T-helper 2 cell treated with Interferon-gamma antibody and Interleukin-4, amounts not matched to agents 100 ng/mL and 5 ng/mL, for 36 hours (primary cell): Measurements from ENCODE around the gene STN1. TPM values are rescaled to one million over a fixed set of nuclear protein-coding genes. Genes with fewer than 3 reads are reported as not detected.

Experiments used
- intact Hi-C: fragments of 100-400 bp; cut with micrococcal nuclease; formaldehyde crosslinking; loops from one replicate; pipeline ENCODE4 v1.15.1; 2023
- total RNA-seq: library from RNA; stranded (reverse); gene quantifications from 2 replicates; pipeline ENCODE4 v1.2.3, GENCODE V29; 2022

The STN1 gene, protein sequence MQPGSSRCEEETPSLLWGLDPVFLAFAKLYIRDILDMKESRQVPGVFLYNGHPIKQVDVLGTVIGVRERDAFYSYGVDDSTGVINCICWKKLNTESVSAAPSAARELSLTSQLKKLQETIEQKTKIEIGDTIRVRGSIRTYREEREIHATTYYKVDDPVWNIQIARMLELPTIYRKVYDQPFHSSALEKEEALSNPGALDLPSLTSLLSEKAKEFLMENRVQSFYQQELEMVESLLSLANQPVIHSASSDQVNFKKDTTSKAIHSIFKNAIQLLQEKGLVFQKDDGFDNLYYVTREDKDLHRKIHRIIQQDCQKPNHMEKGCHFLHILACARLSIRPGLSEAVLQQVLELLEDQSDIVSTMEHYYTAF
- 36.6 and 37.1 TPM in 2 replicates for total RNA-seq

DNA sequence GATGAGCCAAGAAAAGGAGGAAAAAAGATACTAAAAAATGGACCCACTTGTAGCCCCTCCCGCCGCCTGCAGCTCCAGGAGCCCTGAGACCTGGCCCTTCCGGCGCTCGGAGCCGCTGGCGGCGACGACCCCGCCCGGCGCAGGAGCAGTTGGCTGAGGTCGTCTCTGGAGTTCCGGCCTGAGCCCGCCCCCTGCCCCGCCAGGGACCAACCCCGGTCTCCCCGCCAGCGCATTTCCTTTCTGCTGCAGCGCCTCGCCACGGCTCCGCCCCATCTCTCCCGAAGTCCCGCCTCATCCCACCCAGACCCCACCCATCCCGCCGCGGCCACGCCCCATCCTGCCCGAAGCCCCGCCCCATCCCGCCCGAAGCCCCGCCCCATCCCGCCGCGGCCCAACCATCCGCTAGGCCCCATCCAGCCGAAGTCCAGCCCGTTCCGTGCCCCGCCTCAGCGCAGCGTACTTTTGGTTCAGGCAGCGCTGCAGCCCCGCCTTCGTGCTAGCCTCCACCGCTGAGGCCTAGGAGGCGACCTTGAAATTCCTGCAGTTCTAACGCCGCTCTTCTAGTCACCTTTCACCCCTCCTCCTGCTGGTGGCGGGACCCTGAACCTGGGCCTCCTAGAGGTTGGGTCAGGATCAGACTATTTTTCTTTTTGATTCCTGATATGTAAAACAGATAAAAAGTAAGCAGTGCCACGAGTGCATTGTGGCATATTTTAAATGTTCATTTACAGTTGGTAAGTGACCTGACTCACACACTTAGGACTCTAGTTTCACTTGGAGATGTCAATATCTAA, at the start of gene STN1:
STN1 (minus strand) TSS at position 132 of the 794 bp plus-strand sequence. CDS start 590 bp downstream, outside the sequence.
- intact Hi-C loops, result loop anchor here (1.0 kb wide), 4 partner anchors 10 to 351 kb away; partner anchors contain the start of genes GSTO2 and SLK

DNA sequence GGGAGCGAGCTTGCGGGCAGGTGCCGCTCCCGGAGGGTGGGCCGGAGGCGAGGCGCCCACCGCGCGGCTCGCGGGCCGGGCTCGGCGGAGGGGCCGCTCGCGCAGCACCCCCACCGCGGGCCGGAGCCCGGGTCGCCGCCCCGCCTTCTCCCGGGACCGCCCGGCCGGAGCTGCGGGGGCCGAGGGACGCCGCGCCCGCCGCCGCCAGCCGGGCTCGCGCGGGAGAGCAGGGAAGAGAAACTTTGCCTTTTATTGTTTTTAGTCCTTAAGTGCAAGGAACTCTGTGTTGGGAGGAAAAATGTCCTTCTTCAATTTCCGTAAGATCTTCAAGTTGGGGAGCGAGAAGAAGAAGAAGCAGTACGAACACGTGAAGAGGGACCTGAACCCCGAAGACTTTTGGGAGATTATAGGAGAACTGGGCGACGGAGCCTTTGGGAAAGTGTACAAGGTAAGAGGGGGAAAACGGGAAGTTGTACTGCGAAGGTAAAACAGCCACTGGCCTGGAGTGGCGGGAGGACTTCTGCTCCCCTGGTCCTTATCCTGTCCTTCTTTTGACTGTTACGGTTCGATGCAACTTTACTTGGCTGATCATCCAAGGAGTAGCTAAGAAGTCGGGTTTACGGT, 49.6 kb upstream of the STN1 start:
- intact Hi-C loops, result loop anchor here (1.0 to 2.0 kb wide), 5 partner anchors 16 to 154 kb away; partner anchors contain the start of gene STN1

DNA sequence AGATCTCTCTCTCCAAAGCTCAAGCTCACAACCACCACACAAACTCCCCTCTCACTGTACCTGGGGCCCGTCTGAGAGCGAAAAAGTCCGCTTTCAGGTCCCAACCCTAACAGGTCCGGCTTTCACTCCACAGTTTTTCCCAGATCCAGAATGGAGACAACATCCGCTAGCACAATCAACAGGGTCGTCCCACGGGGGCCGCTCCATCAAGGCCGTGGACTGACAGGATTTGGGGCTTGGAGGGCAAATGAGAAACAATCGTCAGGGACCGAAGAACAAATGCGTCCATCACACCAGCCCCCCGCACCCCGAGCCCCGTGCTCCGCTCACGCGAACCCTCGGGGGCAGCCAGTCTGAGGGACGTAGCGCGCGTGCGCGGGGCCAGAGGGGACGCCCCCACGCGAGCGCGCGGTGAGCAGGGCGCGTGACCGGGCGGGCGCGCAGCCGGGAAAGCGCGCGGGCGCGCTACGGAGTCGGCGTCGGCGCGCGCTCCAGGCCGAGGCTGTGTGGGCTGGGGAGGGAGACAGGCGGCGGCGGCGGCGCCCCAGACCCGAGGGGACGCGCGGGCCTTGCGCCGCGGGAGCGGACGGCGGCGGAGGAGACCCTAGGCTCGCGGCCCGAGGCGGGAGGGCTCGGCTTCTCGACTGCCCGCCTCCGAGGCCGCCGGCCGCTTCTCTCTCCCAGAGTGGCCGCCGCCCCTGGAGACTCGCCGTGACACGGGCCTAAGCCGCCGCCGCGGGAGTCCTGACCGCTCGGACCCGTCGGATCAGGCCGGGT, 48.9 kb upstream of the STN1 start, which contains the start of gene SLK:
SLK (plus strand) TSS at position 470 of the 777 bp plus-strand sequence. CDS start 606 bp downstream, outside the sequence.
- intact Hi-C loops, result loop anchor here (1.0 to 2.0 kb wide), 5 partner anchors 16 to 154 kb away; partner anchors contain the start of gene STN1

DNA sequence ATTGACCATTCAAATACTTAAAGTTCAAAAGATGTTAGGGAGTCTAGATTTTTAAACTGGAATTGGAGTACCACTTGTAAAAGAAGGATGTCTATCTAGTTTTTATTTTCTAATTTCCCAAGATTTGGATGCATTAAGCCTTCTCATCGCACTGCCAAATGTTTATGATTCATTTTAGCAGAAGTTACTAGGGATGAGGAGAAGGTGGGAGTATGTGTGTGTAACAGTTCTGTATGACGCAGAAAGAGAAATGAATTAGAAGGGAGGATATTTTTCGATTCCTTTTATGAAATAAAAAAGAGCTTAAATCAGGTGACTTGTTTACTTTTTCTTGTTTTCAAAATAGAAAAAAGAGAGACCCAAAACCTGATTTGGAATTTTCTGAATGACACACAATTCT, 42.1 kb upstream of the STN1 start:
- intact Hi-C loops, result no loop called here

DNA sequence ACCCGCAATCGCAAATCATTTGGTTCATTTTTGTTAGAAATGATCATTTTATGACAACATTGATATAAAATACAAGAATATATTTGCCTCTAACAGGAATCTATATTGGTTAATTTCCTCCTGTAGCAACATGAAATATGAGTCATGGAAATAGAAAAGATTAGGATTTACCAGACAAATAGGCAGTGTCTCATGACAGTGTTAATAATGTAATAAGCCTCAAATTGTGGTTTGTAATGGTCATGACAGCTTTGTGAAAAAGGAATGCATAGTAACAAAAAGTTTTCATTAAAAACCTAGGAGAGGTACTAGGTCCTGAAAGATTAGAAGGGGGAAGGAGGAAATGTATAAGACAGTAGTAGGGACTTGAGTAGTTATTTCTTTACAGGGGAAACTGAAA, 41.0 kb upstream of the STN1 start:
- intact Hi-C loops, result no loop called here

DNA sequence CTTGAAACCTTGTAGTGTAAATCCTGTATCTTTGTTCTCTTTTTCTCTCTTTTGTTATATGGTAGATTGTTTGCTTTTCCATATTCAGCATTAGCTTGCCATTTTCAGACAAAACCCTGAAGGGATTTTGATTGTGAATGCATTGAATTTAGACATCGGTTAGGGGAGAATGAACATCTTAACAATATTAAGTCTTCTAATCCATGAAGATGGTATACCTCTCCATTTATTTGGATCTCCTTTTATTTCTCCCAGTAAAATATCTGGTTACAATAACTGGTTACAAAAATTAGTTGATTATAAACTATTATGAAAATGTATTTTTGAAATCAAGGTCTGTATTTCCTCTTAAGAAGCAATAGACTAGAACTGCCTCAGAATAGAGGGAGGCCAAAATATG, 36.6 kb upstream of the STN1 start:
- intact Hi-C loops, result no loop called here

DNA sequence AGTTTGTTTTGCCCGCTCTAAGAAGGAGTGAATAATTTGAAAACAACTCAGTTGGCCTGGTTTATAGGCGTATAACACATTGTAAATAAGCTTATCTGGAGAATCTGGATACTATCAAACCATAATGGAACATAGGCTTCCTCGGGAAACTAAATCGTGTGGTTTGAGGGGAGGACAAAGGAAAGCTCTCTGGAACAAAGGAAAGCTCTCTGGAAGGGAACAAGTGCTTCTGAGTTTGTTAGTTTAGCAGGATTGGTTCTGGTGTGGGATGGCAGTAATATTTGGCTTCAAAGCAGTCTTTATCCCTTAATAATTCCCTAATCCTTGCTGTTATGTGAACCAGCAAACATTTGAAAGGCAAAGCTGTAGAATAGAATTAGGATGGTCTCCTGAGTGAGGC, 34.0 kb upstream of the STN1 start:
- intact Hi-C loops, result no loop called here

DNA sequence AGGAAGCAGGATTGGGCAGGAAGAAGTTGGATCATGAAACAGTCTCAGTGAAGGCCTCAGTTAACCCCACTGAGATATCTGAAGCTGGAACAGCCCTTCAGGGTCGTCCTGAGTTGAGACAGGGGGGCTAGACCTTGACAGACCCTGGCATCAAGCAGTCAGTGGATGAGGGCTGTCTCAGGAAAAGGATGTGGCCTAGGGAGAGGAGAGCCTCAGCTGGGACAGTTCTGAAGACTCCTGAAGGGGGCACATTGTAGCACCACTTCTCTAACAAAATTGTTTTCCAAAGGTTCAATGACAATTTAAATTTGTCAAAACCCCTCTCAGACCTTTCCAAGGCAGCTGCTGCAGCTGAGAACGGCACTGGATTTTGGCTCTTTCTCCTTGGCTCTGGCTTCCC, 33.2 kb upstream of the STN1 start:
- intact Hi-C loops, result no loop called here

DNA sequence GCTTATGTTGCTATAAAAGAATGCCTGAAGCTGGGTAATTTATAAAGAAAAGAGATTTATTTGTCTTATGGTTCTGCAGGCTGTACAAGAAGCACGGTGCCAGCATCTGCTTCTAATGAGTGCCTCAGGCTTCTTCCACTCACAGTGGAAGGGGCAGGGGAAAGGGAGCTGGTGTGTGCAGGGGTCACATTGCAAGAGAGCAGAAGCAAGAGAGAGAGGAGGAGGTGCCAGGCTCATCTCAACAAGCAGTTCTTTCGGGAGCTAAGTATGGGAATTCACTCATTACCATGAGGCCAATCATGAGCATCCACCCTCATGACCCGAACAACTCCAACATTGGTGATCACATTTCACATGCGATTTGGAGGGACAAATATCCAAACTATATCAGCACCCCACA, 31.7 kb upstream of the STN1 start:
- intact Hi-C loops, result no loop called here

DNA sequence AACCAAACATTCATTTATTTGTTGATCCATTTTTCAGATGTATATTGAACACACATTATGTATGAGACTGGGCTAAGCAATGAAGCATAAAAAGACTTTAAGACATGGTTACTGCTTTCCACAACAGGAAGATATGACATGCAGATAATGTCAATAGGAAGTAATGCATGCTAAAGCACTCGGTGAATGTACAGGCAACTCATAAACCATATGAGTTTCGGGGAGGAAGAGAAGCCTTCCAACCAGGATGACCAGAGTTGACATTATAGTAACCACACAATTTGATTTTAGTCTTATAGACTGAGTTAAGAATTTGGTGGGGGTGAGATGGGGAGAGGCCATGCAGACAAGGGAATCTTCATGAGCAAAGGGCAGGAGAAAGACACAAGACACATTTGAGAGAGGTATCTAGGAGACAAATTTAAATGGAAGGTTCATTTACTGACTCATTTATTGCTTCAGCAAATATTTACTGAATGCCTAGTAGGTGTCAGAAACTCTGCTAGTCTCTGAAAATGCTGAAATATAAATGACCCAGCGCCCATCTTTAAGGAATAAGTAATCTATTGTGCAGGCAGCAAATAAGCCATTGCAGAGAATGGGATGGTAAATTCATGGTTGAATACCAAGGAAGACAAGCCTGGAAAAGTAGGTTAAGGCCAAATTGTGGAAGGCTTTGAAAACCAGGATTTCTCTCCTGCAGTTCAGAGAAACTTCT, 30.0 kb upstream of the STN1 start:
- intact Hi-C loops, result no loop called here

DNA sequence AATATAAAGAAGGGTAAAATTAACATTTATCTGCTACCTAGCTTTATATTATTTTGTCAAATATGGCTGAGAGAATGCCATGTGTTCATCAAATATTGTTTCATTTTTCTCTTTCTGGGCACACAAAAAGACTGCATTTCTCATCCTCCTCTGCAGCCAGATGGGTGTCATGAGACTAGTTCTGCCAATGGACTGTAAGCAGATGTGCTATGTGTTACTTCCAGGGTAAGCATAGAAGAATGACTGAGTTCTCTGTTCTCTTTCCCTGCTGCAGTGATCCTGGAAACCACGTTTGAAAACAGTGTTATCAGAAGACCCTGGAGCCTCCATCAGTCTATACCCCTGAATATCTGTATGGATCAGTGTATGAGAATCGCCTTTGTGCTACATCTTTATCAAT, 24.9 kb upstream of the STN1 start:
- intact Hi-C loops, result no loop called here

DNA sequence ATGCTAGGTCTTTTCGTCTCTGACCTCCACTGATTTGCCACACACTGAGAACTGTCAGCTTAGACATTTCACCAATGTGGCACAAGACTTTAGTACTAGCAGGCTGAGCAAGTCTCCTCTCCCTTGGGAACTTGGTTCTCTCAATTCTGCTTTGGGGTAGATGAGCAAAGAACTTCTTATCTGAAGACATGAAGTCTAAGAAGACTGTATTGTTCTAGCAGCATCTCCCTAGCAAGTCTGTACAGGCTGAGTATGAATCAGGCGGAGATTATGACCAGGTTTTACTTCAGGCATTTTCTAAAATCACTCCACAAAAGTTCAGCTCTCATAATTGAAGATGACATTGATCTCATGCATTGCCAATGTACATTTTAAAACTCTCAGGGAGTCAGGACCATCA, 23.8 kb upstream of the STN1 start:
- intact Hi-C loops, result no loop called here

DNA sequence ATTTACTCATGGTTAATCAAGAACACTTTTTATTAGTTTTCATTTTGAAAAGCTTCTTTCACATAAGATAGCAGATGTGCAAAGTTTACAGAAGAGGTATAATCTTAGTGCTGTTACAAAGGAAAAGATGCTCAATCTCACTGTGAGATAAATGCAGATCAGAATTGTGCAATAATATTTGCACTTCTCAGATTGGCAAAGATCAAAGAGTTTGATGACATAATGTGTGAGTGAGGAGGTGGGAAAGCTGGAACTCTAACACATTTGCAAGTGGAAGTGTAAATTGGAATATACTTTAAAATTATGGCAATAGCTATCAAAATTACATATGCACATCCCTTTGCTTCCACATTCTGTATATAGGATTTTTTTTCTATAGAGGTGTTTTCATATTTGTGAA, 21.5 kb upstream of the STN1 start:
- intact Hi-C loops, result no loop called here

DNA sequence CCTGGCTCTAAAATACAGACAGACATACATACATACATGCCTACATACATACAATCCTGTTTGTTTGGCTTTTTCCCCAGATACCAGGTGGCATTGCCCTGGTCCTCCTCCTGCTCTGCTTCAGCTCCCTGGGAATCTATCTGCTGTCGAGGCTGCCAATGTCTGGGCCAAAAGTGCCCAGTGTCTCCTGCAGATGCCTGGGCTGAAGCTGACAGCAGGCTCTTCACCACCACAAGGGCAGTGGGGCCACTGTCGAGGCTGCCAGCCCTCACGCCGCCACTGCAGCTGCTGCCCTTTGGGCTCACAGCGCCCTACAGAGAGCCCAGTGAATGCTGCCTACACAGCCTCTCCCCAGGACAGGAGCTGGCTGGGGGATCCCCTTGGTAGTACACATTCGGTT, 18.0 kb upstream of the STN1 start:
- intact Hi-C loops, result no loop called here

DNA sequence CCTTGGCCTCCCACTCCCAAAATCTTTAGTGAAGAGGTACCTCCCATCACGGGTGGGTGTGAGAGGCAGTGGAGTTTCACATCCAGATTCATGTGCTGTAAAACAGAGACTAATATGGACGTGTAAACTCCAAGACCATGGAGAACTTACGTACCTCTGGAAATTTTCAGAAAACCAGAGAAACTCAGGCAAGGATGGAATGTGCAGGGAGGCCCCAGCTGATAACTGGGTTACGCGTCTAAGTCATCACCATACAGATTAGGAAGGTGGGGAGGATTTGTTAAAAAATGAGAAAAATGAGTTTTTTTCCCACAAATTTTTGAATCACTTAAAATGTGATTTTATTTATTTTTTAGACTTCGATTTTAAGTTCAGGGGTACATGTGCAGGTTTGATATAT, 16.3 kb upstream of the STN1 start:
- intact Hi-C loops, result no loop called here

DNA sequence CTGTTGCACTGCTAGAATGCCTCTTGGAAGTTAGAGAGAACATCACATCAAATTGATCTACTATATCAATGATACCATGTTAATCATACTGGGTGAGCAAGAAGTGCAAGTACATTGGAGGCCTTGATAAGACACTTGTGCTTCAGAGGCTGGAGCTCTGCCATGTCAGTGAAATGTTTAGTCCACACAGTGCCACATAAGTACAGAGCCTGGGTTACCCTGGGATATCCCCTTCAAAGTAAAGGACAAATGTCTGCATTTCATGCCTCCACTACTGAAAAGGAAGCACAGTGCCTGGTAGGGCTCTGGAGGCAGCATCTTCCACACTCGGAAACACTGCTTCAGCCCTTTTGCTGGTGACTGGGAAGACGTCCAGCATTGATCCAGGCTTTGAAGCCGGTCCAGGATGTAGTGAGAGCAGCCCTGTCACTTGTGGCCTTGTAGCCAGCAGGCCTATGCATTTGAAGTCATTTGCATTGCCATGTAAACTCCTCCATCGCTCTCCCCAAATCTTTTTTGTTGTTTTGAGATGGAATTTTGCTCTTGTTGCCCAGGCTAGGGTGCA, 15.7 kb upstream of the STN1 start:
- intact Hi-C loops, result no loop called here

DNA sequence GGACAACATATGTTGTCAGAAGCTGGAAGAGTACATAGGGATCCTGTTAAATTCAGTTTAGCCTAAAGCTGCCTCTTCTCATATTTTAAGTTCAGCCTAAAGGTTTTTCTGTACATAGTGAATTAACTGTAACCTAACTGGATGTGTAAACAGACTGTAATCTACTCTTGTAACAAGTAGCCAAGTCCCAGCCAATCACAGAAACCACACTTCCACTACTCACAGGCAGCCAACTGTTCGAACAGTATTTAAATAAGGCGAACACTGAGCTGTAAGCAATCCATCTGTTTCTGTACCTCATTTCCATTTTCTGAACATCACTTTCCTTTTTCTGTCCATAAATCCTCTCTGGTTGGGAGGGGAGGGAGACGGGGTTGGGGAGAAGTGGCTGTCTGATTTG, 15.0 kb upstream of the STN1 start:
- intact Hi-C loops, result no loop called here

DNA sequence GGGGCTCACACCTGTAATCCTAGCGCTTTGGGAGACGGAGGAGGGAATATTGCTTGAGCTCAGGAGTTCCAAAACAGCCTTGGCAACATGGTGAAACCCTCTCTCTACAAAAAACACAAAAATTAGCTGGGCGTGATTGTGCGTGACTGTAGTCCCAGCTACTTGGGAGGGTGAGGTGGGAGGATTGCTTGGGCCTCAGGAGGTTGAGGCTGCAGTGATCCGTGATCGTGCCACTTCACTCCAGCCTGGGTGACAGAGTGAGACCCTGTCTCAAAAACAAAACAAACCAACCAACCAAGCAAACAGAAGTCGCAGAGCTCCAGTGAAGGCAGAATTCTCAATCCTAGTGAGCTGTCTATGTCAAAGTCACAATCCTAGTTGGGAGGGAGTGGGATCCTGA, 14.3 kb upstream of the STN1 start:
- intact Hi-C loops, result no loop called here

DNA sequence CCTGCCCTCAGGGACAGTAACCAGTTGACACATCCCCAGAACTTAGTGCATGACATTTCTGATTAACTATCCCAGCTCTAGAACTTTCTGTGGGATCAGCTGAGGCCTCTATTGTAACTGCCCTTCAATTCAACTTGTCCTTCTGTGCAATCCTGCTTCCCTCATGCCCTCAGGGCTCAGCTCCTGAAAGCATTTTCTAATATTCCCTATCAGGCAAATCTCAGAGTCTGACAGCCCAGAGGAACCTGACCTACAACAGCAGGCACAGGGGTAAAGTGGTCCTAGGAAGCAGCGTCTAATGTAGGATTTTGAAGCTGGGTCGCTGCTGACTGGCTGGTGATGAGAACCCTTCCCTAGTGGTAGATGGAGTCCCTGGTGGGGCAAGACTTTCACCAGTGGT, 13.6 kb upstream of the STN1 start:
- intact Hi-C loops, result no loop called here

DNA sequence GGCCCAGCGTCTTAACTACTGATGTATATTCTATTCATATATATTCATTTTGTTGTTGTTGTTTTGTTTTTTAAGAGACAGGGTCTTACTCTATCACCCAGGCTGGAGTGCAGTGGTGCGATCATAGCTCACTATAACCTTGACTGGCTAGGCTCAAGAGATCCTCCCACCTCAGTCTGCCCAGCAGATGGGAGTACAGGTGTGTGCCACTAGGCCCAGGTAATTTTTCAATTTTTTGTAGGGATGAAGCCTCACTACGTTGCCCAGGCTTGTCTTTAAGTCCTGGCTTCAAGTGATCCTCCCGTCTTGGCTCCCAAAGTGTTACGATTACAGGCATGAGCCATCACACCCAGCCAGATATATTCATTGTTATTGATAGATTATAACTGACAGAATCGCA, 12.9 kb upstream of the STN1 start:
- intact Hi-C loops, result no loop called here
